Brain microvascular endothelial cell (primary cell): ENCODE measurements around the gene GFRA4.

Experiments
- DNase-seq: peaks from one replicate; pipeline ENCODE4 v3.0.0-alpha.2; 2020
- H3K27ac ChIP-seq: fragments of 250-450 bp; sonication (Bioruptor Pico); 2 replicates; pipeline ENCODE4 v1.5.1; 2020; ENCODE audit warnings: mild to moderate bottlenecking, moderate library complexity
- H3K27me3 ChIP-seq: fragments of 250-450 bp; sonication (Bioruptor Pico); replicated peaks from 2 replicates; pipeline ENCODE4 v1.5.1; 2020; ENCODE audit warnings: mild to moderate bottlenecking
- H3K36me3 ChIP-seq: fragments of 250-450 bp; sonication (Bioruptor Pico); replicated peaks from 2 replicates; pipeline ENCODE4 v1.5.1; 2020; ENCODE audit warnings: mild to moderate bottlenecking
- H3K4me3 ChIP-seq: 2 replicates; pipeline ENCODE4 v1.5.1; 2011; ENCODE audit warnings: low read depth, mild to moderate bottlenecking, control low read depth, low read length, moderate library complexity
- CTCF ChIP-seq: IDR thresholded peaks from 2 replicates; pipeline ENCODE4 v1.5.1; 2011; ENCODE audit warnings: low read depth, mild to moderate bottlenecking, moderate library complexity, low read length, control low read depth, inconsistent platforms; ENCODE audit errors: missing control alignments
- in situ Hi-C: cut with HindIII; loops from 2 replicates; pipeline ENCODE4 v1.10.0; 2017; ENCODE audit warnings: low sequenced_read_pairs, low pct_ligation_motif_present

Gene GFRA4

GRCh38 chr20:3670511-3670910, 7.3 kb upstream of the GFRA4 start:
- Histone ChIP-seq H3K27ac (no peak overlapping the region), H3K27me3 (peaks cover 3% of the 10 kb centered on the region), H3K4me3 (no peak overlapping the region), H3K36me3 (no peaks in the 10 kb centered on the region)
- TF ChIP-seq CTCF, result peak; percentile 30
- DNase-seq, result no peak
- in situ Hi-C loops, result no loop called here

DNA sequence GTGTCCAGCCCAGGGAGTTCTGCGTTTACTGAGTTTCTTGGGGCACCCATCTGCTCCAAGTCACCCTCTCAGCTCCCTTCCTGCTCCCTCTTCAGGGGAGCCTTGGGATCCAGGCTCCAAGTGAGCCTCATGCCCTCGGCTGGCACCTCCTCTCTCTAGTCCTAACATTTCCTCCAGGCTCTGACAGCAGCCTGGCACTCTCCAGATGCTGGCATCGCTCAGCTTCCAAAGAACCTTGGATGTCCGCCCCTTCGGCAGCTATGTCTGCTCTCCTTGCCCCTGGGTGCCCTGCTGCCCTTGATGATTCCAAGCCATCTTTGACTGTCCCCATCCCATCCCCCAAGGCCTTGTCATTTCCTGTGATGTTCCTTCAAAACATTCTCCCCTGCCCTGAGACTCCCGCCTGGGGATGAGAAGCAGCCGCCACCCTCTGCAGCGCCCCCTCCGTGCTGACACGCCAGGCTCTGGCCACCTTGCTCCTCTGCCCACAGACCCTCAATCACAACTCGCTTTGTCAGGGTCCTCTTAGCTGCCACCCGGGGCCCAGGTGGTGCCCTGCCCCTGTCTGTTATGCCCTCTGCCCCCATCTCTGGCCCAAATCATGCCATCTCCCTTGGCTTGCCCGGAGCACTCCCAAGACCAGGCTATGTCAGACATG, 6.6 kb upstream of the GFRA4 start:
- Histone ChIP-seq H3K27me3 (no peaks in the 10 kb centered on the region), H3K36me3 (no peaks in the 10 kb centered on the region), H3K27ac (no peak overlapping the region), H3K4me3 (no peak overlapping the region)
- in situ Hi-C loops, result no loop called here
- no peak for TF ChIP-seq CTCF
- DNase-seq, result no peak

DNA sequence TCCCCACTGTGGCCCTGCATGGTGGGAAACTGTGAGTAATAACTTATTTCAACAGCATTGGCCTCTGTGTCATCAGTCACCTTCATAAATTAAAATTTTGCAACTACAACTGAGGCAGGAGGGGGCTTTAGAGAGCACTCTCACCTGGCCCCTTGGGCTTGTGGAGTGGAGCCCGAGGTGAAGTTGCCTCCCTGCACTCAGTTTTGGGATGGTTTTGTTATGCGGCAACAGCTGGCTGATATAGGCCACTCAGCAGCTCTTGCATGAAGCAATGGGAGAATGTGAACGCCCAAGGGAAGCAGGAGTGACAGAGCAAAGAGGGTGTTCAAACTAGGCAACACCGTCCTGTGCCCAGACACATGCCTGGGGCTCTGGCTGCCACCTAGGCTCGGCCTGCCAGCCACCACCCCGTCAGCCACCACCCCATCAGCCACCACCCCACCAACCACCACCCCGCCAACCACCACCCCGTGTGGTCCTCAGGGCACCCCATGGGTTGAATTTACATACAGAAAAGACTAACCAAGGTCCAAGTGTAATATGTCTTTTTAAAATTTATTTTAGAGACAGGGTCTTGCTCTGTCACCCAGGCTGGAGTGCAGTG, 4.3 kb upstream of the GFRA4 start:
- no peak for DNase-seq
- no peak for TF ChIP-seq CTCF
- H3K36me3 ChIP-seq, result no peaks in the 10 kb centered on the region
- in situ Hi-C loops, result no loop called here
- H3K4me3 ChIP-seq, result no peak overlapping the region
- H3K27me3 ChIP-seq, result peaks cover 6% of the 10 kb centered on the region
- no peak overlapping the region for H3K27ac ChIP-seq

DNA sequence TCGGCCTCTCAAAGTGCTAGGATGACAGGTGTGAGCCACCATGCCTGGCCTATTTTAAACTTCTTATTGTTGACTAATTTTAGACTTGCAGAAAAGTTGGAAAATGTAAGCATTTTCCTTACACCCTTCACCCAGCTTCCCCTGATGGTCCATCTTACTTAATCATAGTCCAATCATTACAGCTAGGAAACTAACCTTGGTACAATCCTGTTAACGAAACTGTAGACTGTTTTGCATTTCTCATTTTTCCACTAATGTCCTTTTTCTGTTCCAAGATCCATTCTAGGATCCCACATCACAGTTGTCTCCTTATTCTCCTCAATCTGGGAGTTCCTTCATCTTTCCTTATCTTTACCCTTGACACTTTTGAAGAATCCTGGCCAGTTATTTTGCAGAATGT, 659 bp upstream of the GFRA4 start:
- in situ Hi-C loops, result no loop called here
- DNase-seq, result no peak
- Histone ChIP-seq H3K27ac (no peak overlapping the region), H3K4me3 (no peak overlapping the region), H3K27me3 (peaks cover 32% of the 10 kb centered on the region), H3K36me3 (no peaks in the 10 kb centered on the region)
- TF ChIP-seq CTCF, result no peak

DNA sequence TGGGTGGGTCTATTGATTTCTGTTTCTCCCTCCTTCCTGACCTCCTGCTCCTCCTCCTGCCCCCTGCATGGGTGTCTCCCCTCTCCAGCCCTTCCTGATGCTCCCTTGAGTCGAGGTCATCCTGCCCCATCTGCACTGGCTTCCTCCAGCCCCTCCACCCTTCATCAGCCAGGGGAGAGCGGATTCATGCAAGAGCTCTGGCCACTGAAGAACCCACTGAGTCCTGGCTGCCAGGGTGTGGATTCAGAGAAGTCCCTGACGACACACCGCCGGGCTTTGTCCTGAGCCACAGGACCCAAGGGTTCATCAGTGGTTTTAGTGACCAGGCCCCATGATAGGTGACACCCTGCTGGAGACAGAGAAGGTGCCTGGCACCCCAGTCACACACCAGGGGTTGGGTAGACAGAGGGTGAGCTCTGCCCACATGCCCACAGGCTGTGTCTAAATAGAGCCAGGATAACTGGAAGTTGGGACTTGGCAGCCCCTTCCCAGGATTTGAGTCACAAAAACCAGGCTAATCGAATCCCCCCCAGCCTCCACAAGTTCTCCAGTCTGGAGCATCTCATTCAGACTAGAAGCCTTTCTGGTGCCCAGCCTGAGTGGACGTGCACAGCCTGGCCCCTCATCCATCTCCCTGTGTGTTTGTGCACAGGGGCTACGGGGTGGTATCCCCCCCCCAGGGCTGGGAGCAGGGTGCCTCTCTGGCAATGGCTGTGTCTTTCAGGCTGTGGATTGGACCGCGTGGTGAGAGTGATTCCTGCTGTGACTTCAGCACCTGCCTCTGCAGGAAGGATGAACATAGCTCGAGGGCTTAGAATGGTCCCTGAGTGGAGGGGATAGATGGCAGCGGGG, 1.2 kb downstream of the GFRA4 start:
- Histone ChIP-seq H3K4me3 (no peak overlapping the region), H3K36me3 (no peaks in the 10 kb centered on the region), H3K27me3 (peaks cover 32% of the 10 kb centered on the region), H3K27ac (no peak overlapping the region)
- in situ Hi-C loops, result no loop called here
- no peak for DNase-seq
- no peak for TF ChIP-seq CTCF
